Muscle layer of duodenum (tissue), 2 donors: ENCODE results near the gene HSPBP1.

Experiments used
- H3K27ac ChIP-seq: one replicate; pipeline ENCODE4 v1.7.0; 2013; ENCODE audit warnings: mild to moderate bottlenecking, low read length
- H3K27me3 ChIP-seq: one replicate; pipeline ENCODE4 v1.7.0; 2013; ENCODE audit warnings: low read depth, mild to moderate bottlenecking, control low read depth, low read length
- H3K36me3 ChIP-seq, 2 donors: one replicate each; pipeline ENCODE4 v1.7.0; 2013; ENCODE audit warnings: low read length in 2 of 2, control low read depth in 1 of 2, mild to moderate bottlenecking in 1 of 2; ENCODE audit not compliant: insufficient read depth in 2 of 2, control insufficient read depth in 1 of 2
- H3K4me1 ChIP-seq, 2 donors: one replicate each; pipeline ENCODE4 v1.7.0; 2013; ENCODE audit warnings: low read length in 2 of 2, mild to moderate bottlenecking in 2 of 2, control low read depth in 1 of 2, moderate library complexity in 1 of 2; ENCODE audit not compliant: insufficient read depth in 2 of 2, control insufficient read depth in 1 of 2
- H3K4me3 ChIP-seq, 2 donors: one replicate each; pipeline ENCODE4 v1.7.0; 2013; ENCODE audit warnings: low read length in 2 of 2, low read depth in 1 of 2, mild to moderate bottlenecking in 1 of 2
- H3K9me3 ChIP-seq, 2 donors: one replicate each; pipeline ENCODE4 v1.7.0; 2013; ENCODE audit warnings: low read length in 2 of 2, control low read depth in 1 of 2, mild to moderate bottlenecking in 1 of 2; ENCODE audit not compliant: control insufficient read depth in 1 of 2
- donor health status: healthy.

HSPBP1 gene

DNA sequence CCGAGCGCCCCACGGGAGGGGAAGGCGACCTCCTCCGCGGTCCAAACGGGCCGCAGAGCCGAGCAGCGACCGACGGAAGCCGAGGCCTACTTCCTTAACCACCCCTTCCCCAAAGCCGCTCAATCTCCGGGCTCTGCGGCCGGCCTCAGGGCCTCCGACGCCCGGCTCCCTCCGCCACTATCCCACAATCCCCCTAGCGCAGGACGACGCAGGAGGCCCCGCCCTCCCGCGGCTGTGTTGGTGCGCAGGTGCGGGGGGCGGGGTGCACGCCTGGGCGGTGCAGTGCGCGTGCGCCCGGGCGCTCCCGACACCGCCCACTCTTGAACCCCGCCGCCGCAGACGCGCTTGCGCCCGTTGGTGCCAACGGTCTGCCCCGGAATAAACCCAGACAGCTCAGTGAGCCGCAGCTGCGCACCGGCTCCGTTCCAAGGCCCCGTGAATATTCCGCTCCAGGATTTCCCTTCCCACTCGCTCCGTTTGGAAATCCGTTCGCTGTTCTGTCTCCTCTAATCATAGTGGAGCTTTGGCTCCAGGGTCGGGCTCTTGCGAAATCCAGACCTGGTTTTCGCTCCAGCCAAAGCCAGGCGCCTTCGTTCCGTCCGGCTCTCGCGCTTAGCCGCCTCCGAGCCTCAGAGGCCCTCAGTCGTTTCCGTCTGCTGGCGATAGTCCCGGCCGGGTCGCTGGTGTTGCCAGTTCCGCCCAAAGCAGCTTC, 20.9 kb downstream of the HSPBP1 start, which contains the start of gene PPP6R1:
PPP6R1 (minus strand) TSS at position 190 of the 712 bp plus-strand sequence. CDS start 11,914 bp downstream, outside the sequence.
- Histone ChIP-seq H3K27me3 (no peaks in the 10 kb centered on the region), H3K9me3 (no peaks in the 10 kb centered on the region), H3K4me3 (peak within 1 kb of the TSS; percentile 81 to 87), H3K4me1 (peaks cover 16 to 45% of the 10 kb centered on the region in 2 donors), H3K27ac (peak within 1 kb of the TSS; percentile 88), H3K36me3 (peaks cover 0 to 10% of the 10 kb centered on the region in 2 donors)

DNA sequence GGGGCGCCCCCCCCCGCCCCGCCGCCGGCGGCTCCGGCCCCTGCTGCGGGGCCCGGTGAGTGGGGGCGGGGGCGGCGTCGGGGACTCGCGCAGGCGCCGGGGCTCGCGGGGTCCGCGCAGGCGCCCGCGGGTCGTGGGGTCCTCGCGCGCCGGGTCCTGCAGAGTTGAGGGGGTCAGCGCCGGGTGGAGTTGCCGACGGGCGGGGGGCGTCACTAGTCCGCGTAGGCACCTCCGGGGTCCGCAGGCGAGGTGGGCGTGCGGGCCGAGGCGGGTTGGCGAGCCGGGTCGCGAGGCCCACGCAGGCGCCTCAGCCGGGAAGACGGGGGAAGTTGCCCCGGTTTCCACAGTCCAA, 21.5 kb downstream of the HSPBP1 start:
- Histone ChIP-seq H3K4me3 (peak overlapping the region; percentile 81 to 87), H3K27me3 (no peaks in the 10 kb centered on the region), H3K27ac (no peak overlapping the region), H3K9me3 (no peaks in the 10 kb centered on the region), H3K4me1 (peaks cover 16 to 45% of the 10 kb centered on the region in 2 donors), H3K36me3 (peaks cover 0 to 10% of the 10 kb centered on the region in 2 donors)

DNA sequence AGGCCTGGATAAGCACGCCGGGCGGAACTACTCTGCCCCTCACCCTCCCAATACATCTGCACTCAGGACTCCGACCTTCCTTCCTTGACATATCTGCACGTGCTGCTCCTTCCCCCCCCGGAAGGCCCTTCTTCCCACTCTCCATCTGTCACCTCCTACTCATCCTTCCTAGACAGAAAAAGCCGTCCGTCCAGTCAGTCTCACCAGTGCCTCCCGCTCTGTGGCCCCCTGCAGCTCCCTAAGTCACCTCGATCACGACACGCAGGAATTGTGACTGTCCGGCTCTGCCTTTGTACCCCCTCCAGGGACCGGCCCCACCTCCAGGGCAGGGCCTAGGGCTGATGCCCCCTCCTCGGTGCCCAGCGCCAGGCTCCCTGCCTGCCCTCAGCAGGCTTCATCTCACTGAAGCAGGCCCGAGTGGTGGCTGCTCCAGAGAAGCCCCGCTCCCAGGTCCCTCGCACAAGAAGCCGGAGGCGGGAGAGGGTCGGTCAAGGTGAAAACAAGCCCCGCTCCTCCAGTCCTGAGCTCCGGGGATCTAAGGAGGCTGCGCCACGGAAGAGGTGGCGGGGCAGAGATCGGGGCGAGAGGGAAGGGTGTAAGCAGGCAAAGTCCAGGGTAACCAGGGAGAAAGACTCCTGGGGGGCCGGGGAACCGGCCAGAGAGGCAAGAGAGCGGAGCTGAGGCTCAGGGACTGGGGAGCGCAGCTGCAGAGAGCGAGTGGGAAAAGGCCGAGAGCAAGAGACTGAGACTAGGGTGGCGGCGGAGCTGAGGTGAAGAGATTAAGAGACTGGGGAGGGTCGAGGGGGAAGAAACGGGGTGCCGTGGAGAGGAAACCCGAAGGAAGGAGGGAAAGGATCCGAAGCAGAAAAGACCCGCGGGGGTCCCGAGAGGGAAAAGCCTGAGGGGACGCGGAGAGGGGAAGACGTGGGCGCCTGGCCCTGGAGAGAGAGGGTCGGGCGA, 22.2 kb downstream of the HSPBP1 start:
- Histone ChIP-seq H3K27ac (peak overlapping the region; percentile 63), H3K27me3 (no peaks in the 10 kb centered on the region), H3K4me1 (peaks cover 16 to 47% of the 10 kb centered on the region in 2 donors), H3K4me3 (peak overlapping the region; percentile 81 to 87), H3K36me3 (peaks cover 0 to 10% of the 10 kb centered on the region in 2 donors), H3K9me3 (no peaks in the 10 kb centered on the region)

- no peaks in the 10 kb centered on the region for H3K9me3 ChIP-seq
- no peaks in the 10 kb centered on the region for H3K27me3 ChIP-seq
- H3K4me1 ChIP-seq = peaks cover 16 to 48% of the 10 kb centered on the region in 2 donors
- H3K36me3 ChIP-seq = peaks cover 0 to under 1% of the 10 kb centered on the region in 2 donors
- H3K4me3 ChIP-seq = peak overlapping the region; percentile 81 to 87
- H3K27ac ChIP-seq = no peak overlapping the region
These were observed 23.1 kb downstream of the HSPBP1 start for GRCh38 chr19:55256562-55257460.

GRCh38 chr19:55255618-55256423, 24.1 kb downstream of the HSPBP1 start:
- peak overlapping the region; percentile 8 for H3K27ac ChIP-seq
- H3K4me1 ChIP-seq = peaks cover 16 to 48% of the 10 kb centered on the region in 2 donors

DNA sequence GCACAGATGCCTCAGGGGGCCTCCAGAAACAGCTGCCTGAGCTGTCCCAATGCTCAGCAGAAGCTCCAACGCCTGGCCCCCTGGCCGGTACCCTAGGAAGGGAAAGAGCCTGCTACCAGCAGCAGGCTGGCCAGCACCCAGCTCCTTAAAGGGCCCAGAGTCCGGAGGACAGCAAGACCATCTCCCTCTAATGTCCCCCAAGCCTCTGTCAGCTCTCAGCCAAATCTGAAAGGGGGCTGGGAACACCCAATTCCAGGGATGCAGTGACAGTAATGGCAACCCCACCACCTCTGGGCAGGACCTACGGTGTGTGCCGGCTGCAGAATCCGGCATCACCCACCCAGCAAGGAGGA, 25.3 kb downstream of the HSPBP1 start:
- no peaks in the 10 kb centered on the region for H3K9me3 ChIP-seq
- H3K4me3 ChIP-seq = peak overlapping the region; percentile 30 to 47
- H3K27me3 ChIP-seq = no peaks in the 10 kb centered on the region
- H3K4me1 ChIP-seq = peaks cover 16 to 45% of the 10 kb centered on the region in 2 donors
- no peaks in the 10 kb centered on the region for H3K36me3 ChIP-seq
- peak overlapping the region; percentile 62 for H3K27ac ChIP-seq

More at GRCh38 chr19:55255618-55256423, 24.1 kb downstream of the HSPBP1 start:
- Histone ChIP-seq H3K27me3 (no peaks in the 10 kb centered on the region), H3K9me3 (no peaks in the 10 kb centered on the region), H3K36me3 (no peaks in the 10 kb centered on the region), H3K4me3 (peak overlapping the region in 1 of 2 donors; percentile 81)

DNA sequence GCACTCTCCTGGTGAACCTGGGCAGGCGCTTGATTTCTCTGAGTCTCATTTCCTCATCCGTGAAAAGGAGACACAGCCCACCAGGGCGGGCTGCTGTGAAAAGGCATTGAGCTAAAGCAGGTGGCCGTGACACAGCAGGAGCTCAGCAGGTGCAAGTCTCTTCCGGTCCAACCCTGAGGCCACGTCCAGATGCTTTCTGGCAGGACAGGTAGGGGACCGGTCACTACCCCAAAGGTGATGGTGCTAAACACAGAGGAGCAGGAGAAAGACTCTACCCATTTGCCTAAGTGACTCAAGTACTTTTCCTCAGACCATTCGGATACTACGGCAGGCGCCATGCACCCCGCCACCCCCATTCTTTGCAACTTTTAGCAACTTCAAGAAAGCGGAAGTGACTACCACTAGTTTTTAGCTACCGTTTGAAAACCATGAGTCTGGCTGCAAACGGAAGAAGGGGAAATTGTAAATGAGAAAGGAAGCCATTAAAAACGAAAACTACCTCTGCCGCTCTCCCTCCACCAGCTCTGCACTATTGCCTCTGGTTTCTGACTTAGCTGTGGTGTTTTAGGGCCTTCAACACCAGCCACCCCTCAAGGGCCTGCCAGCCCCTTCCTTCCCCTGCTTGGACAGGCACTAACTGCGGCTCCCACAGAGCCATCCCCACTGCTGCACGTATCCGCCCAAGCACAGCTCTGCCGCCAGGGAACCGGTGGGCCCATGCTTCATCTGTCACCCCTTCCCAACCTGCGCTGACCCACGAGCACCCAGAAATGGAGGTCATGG, 25.9 kb downstream of the HSPBP1 start:
- peak overlapping the region; percentile 30 to 47 for H3K4me3 ChIP-seq
- H3K27ac ChIP-seq = peak overlapping the region; percentile 62
- H3K9me3 ChIP-seq = no peaks in the 10 kb centered on the region
- no peaks in the 10 kb centered on the region for H3K36me3 ChIP-seq
- H3K27me3 ChIP-seq = no peaks in the 10 kb centered on the region
- peaks cover 16 to 46% of the 10 kb centered on the region in 2 donors for H3K4me1 ChIP-seq

DNA sequence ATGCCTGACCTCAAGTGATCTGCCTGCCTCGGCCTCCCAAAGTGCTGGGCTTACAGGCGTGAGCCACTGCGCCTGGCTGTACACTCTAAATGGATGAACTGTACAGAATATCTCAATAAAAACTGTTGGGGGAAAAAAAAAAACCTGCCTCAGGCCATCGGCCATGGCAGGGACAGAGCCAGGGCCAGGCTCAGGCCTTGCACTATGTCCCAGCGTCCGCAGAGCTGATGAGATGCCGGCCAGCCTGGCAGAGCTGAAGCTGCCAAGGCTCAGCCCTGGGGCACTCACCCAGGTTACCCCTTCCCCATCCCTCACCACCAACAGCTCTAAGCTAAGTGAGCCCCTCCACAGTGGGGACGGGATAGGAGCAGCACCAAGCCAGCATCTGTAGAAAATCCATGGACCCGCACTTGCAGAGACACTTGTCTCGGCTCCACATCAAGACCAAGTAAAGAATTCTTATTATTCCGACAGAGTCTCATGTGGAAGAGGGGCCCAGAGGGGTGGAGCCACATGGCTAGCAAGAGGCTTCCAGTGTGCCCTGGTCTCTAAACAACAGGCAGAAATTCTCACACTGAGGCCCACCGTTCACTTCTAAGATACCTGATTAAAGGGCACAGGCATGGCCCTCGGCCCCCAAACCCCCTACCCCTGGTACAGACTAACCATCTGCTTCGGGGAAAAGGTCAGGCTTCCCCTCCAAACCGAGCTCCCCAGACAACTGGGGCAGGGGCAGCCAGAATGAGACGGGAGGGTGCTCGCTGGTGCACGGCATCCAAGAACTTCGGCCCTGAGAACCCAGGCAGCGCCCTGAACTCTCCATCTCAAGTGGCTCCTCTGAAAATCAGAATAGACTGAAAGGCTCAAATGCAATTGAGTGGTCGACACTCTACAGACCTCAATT, 26.9 kb downstream of the HSPBP1 start:
- Histone ChIP-seq H3K27me3 (no peaks in the 10 kb centered on the region), H3K4me3 (no peak overlapping the region), H3K4me1 (peaks cover 16 to 56% of the 10 kb centered on the region in 2 donors), H3K9me3 (no peaks in the 10 kb centered on the region), H3K36me3 (no peaks in the 10 kb centered on the region), H3K27ac (no peak overlapping the region)
